GM18502 (cell line): ENCODE data around the gene ASTN2.

ENCODE experiments used
- ATAC-seq: cut with Tn5 transposase; IDR thresholded peaks from one replicate; pipeline ENCODE4 v1.9.1; 2021; ENCODE audit warnings: mild to moderate bottlenecking; ENCODE audit not compliant: unreplicated experiment, poor library complexity

Gene ASTN2

DNA sequence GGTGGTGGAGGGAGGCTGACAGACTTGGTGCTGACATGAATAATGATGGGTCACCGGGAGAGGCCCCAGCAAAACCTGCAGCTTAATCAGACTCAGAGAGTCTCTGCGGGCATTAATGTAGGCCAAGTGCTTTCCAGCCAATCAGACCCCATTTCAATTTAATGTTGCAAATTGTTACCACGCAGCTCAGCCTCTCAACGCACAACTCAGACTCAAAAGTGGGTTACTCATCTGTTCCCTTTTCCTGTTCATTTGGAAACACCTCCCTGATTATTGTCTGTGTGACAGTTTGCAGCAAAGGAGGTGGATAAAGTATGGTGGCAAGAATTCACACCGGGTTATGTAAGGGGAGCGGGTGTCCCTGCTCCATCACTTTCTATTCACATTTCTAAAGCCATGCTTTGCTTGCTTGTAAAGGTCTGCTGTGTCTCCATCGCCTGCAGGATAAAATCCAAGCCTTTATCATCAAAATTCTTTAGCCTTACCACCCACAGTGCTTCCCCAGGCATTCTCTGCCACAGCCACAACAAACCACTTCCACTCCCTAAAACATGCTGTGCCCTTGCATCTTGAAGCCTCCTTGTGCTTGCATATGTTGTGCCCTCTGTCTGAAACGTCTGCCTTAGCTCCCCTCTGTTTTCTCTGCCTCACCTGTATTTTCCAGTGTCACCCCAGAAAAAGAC, 156.5 kb downstream of the ASTN2 start:
- ATAC-seq = no peak

DNA sequence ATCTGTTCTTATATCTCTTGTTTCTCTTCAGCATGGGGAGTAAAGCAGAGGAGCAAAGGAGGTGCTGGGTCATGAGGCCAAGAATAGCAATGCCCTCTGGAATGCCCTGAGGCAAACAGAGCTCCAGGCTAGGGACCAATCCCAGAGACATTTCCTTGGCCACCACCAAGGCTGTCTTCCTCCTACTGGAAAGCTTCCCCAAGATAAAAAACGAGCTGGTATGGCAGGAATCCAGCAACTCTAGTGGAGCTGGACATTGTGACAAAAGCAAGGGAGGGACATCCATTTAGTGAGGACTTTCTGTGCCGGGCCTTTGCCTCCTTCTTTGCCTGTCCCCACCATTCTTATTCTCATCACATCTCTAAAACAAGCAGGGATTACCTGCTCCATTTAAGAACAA, 161.6 kb downstream of the ASTN2 start:
- ATAC-seq = no peak

DNA sequence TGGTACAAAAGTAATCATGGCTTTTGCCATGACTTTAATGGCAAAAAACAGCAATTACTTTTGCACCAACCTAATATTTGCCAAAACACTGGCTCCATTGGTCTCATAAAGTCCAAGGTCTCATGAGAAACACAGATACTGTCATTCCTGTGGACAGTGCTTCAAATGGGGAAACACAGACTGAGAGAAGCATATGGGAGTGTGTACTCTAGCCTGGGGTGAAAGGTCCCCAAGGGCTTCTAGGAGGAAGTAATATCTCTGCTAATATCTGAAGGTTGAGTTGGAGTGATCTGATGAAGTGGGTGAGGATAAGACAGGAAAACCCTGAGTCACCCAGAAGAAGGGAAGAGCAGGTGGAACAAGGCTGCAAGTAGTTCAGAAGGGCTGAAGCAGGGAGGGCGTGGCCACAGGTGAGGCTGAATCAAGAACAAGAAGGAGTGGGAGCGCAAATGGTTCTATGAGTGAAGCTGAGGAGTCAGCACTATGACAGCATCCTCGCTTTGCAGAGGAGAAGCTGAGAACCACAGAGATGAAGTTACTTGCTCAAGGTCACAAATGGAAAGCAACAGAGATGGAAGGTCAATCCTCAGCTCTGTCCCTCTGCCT, 164.1 kb downstream of the ASTN2 start:
- ATAC-seq = no peak

DNA sequence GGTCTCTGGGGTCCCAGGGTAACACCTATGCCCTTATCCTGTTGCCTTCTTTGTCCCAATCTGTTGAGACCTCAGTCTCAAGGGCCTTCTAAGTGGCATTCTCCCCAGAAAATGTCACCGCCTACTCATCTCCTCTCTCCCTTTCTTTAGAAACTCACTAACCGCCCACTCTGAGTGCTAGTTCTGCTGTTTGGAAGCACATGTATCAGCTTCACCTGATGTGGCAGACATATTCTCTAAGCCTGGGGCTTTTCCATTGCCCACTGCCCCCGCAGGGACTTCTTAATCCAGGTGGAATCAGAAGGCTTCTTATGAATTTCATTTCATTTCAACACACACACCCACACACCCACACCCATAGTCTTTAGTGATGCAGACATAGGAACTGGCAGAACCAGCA, 165.1 kb downstream of the ASTN2 start:
- no peak for ATAC-seq

DNA sequence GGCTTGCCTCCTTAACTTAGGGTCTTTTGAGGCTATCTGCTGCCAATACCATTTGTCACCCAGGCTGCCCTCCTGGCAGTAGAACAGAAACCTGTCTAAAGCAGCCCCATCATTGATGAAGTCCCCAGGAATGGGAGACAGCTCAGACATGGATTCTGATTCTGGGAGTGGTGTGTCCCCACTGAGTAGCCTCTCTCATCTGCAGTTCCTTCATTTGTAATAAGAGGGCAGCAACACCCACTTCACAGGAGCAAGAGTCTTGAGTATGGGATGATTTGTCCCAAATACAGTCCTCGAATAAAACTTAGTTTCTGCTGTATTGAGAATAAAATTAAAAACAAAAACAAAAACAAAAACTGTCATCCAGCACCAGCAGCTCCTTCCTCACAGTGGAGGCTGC, 167.6 kb downstream of the ASTN2 start:
- ATAC-seq = no peak

DNA sequence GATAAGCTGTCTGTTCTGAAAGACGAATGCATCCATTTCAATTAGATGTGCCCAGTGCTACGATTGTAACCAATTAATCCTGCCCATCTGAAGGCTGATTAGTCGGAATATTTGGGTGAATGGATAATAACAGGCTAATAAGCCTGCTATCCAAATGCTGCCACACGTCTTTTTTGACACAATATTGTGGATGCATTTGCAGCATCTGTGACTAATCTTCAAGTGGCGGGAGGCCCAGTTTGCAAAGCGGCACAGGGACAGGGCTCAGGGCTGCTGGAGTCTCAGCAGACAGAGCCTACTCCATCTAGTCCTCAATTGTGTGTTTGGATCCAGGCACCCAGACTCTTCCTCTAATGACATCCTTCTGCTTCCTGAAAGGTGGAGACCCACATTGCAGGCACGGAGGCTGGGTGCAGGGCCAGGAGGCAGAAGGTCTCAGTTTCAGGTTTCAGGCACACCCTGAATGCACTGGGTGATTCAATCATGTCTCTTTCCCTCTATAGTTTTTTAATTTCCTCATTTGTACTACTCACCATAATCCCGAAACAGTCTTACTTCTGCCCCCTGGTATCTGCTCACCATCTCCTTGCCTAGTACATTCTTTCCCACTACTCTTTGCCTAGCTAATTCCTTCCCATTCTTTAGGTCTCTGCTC, 169.6 kb downstream of the ASTN2 start:
- ATAC-seq = no peak

DNA sequence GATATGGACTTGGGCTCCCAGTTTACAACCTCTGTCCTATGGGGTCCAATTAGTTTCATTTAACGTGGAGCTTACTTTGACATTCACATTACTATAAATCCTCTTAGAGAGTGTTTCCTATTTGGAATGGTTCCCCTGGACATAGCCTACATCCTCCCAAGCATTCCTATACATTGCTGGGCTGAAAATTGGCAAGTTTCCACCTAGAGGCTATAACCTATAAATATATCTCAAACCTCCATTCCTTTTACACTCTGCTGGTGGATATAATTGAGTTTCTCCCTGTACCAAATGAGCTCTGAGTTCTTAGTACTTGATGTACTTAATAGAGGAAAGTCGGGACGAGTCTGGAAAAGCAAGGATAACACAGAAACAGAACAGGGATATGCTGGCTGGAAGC, 172.8 kb downstream of the ASTN2 start:
- ATAC-seq = no peak

DNA sequence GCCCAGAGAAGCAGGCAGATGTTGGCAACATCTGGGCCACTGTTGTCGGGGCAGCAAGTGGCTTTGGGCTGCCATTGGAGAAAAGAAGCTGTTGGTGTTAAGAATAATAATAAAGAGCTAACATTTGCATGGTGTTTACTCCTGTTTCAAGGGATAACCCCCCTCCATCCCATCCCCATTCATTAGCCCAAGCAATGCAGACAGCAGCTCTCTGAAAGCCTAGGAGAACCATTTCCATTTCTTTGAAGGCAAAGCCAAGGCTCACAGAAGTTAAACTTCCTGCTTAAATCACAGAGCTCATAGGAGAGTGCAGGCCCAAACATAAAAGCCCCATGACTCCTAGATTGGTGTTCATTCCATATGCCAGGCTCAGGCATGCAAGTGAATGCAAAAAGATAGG, 175.4 kb downstream of the ASTN2 start:
- no peak for ATAC-seq

DNA sequence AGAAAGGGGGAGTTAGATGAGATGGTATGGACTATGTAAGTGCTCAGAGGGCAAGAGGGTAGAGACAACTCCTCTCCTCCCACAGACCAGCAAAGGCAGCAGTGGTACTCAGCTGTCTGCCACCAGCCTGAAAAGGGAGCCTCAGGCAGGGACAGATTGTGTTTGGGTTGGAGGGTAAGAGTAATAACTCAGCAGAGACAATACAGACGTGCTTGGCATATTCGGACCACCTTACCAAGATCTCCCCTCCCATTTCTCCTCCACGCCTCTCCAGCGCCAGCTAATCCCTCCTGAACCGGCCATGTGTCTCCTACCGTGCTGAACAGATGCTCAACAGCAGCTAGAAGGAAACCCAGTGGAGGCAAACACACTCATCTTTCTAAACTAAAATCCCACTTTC, 180.8 kb downstream of the ASTN2 start:
- ATAC-seq = no peak

DNA sequence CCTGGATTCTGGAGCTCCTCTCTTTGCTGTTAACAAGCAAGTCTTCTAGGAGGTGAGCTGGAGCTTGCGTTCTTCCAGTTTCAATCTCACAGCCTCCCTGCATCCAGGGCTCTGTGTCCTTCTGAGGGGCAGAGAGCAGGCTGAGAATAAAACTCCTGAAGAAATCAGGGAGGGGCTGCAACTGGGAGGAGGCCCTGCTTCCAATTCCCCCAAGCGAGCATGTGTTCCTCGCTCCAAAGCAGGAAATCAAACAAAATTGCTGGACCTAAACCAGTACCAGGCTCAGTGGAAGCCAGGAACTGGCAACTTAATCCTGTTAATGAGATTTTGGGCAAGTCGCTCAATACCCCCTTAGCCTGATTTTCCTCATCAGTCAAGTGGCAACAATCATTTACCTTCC, 181.8 kb downstream of the ASTN2 start:
- ATAC-seq = no peak

DNA sequence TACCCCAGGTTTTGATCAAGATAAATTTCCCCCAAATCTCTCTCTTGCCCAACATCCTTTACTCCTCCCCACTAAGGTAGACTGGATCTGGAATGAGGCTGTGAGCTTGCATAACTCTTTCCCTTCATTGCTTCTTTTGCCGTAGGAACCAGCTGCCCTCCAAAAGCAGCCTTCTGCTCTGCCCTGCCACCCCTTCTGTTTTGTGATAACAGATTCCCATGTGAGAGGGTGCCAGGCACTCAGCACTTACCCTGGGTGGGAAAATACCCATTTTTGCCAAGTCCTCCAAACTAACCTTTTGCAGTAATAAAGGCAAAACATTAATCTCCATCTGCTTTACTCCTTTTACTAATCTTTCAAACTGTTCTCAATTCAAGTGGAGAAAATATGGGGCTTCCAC, 182.6 kb downstream of the ASTN2 start:
- ATAC-seq = no peak

DNA sequence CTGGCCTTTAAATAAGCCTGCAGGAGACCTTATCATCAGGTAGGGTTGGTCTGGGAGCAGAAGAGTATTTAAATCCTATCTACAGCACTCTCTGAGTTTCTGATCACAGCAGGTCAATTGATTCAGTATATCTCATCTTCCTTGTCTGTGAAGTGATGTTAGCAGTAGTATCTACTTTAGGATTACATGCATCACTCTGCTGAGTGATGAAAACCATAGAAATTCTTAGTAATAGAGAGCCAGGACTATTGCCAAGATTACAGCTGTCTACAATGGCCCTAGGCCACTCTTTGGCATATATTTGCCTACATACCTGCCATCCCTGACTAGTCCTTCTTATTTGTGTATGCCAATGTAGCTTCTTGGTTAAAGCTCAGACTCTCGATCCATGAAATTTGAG, 183.8 kb downstream of the ASTN2 start:
- no peak for ATAC-seq

DNA sequence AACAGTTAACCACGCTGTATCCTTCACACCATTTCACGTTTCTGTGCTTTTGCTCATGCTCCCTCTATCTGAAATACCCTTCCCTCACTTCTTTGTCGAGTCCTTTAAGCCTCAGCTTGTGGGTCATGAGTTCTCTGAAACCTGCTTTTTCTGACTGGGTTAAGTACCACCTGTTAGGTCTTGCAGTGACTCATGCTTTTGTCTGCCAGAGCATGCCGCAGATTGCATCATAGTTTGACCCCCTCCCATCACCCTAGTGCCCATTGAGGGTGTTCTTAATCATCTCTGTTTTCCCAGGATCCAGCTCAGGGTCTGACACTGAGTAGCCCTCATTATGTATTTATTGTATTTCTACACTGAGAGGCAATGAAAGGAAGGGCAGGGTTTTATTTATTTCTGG, 190.2 kb downstream of the ASTN2 start:
- ATAC-seq = no peak

DNA sequence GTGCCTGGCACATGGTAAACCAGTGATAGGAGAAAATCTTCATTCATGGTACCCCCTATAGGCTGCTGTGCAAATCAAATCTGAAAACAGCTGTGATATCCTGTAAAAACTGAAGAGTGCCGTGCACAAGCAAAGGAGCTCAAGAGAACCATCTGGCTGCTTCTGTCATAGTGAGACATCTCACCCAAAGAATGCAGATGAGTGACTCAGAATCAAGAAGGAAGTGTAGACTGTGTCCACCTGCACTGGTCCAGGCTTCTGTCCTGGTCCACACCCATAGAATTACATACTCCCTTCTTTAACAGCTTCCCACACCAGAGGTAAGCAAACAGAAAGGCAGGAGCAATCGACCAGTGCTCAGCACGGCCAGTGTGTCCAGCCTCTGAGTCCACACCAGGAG, 195.9 kb downstream of the ASTN2 start:
- ATAC-seq = no peak

DNA sequence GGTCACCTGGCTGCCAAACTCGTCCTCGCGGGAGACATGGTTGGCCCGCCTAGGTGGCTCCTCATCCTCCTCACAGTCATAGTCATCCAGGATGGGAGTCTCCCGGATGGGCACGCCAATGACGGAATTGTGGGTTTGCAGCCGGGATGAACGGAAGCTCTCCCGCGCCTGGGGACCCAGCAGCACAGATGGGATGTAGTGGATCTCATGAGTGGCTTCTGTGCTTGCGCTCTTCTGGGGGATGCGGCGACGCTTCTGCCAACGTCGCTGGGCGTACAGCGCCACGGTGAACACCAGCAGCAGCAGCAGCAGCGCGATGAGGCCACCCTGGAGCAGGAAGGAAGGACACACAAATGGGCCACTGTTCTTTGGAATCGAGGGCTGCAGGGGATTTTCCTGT, 200.4 kb downstream of the ASTN2 start:
- no peak for ATAC-seq

DNA sequence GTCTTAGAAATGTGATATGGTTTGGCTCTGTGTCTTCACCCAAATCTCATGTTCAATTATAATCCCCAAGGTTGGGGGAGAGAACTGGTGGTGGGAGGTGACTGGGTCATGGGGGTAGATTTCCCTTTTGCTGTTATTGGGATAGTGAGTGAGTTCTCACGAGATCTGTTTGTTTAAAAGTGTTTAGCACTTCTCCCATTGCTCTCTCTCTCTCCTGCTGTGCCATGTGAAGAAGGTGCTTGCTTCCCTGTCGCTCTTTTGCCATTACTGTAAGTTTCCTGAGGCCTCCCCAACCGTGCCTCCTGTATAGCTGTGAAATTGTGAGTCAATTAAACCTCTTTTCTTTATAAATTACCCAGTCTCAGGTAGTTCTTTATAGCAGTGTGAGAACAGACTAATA, 203.6 kb downstream of the ASTN2 start:
- ATAC-seq = no peak

DNA sequence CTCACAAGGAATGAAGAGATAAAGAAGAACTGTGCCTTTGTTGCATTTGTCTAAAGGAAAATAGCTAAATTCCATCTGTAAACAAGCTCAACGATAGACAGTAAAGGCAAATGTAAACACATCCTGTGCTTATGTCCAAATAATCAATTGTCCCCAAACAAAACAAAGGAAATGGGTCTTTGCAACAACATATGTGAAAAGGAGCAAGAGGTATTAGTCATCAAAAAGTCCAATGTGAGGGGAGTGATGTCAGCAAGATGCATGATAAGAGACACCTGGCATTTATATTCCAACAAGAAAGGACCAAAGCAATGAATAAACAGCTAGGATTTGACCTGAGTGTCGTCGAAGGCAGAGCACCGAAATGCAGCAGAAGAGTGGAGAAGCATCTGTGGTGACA, 209.1 kb downstream of the ASTN2 start:
- no peak for ATAC-seq

DNA sequence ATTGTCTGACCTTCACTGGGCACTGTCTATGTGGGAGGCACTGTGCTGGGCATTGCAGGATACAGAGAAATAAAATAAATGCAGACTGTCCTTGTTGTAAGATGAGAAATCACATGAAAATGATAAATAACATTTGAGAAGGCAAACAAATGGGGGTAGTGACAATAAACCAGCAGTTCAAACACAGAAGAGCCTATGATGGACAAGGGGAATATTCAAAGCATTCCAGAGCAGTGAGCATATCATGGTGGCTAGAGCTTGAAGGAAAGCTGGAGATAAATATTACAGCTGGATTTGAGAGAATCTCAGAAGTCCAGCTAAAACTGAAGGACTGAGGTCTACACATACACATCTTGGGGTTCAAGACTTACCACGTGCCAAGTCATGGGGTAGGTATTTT, 209.9 kb downstream of the ASTN2 start:
- ATAC-seq = no peak

DNA sequence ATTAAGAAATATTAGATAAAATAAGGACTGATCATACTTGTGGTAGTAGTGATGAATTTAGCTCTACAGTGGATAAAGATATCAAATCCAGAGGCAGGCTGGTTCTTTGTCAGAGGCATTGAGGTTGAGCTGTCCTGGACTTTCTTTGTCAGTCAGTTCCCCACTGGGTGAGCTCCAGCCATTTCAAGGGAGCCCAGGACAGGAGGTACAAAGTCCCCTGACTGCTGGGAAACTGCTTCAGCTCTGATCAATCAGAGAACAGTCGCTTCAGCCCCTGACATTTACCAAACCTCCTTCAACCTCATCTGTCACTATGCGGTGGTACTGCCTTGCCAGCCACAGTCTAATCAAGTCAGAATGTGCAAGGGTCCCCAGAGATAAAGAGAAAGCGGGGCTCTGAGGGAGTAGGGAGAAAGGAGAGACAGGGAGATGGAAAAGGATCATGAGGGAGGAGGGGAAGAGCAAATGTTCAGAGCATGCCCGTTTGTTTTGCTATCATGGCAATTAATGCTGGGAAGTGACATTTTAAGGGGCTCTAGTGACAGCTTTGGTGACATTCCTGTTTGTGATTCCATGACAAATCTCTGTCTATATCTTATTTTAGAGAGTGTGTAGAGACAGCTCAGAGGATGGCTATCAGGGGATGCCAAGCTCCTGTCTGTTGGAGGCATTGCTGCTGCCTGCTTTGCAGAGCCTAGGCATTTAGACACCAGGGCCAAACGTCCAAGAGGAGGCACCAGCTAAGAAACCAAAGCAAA, 223.2 kb downstream of the ASTN2 start:
- no peak for ATAC-seq

DNA sequence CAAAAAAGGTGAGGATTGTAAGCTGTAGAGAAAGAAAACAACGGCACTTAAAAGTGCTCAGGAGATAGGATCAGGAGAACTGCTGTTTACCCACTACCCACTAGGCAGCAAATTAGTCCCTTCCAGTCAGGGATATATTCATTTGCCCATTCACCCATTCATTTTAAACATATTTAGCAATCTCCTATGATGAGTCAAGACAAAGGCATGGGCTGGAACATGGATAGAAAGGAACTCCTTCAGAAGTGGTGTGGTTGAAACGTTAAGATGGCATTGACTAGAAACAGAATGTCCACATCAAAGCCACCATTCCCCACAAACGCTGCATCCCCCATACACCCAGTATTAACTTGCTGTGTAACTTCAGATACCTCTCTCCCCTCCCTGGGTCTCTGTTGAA, 225.7 kb downstream of the ASTN2 start:
- no peak for ATAC-seq

DNA sequence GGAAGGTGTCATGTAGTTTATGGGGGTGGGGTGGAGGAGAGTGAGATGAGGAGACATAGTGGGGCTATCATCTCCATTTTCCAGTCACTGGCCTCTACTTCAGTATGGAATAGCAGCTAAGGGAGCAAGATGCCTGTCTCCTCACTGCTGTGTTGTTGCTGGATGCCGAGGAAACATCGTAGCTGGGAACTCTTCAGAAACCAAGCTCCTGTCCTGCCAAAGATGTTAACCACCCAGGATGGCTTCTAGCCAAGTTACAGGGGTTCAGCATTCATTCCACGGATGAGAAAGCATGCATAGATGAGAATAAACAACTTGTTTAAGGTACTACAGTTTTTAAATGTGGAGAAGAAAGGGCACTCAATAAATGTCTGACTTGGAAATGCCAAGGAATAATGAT, 226.5 kb downstream of the ASTN2 start:
- no peak for ATAC-seq
